LNCAP (cell line): ENCODE results near the gene PLSCR4.

ENCODE experiments used
- CTCF ChIP-seq: fragments of 450-650 bp; IDR thresholded peaks from 2 replicates; pipeline ENCODE4 v1.5.1; 2017; ENCODE audit warnings: mild to moderate bottlenecking

Gene PLSCR4

GRCh38 chr3:146274833-146275232 lies 23.9 kb upstream of the PLSCR4 start:
- no peak for TF ChIP-seq CTCF

GRCh38 chr3:146273721-146274407 lies 23.0 kb upstream of the PLSCR4 start:
- no peak for TF ChIP-seq CTCF

GRCh38 chr3:146271180-146271579 lies 20.3 kb upstream of the PLSCR4 start:
- no peak for TF ChIP-seq CTCF

GRCh38 chr3:146269271-146269670 lies 18.4 kb upstream of the PLSCR4 start:
- no peak for TF ChIP-seq CTCF

GRCh38 chr3:146268535-146269219 lies 17.8 kb upstream of the PLSCR4 start:
- no peak for TF ChIP-seq CTCF

DNA sequence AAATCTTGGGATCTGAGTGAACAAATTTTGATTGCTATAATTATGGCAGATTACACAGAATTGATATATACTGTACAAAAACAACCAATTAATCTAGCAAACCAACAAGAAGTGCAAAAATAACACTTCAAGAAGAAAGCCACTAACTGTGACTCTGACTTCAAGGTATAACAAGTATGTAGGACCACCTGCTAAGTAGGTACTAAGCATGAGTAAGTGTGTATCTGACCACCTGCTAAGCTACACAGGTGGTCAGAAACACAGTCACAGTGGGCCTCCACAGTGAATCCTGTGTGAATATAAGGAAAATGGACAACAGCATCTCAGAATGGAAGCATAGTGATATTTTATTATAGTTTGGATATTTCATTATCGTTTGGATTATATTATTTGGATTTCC lies 14.8 kb upstream of the PLSCR4 start:
- no peak for TF ChIP-seq CTCF

DNA sequence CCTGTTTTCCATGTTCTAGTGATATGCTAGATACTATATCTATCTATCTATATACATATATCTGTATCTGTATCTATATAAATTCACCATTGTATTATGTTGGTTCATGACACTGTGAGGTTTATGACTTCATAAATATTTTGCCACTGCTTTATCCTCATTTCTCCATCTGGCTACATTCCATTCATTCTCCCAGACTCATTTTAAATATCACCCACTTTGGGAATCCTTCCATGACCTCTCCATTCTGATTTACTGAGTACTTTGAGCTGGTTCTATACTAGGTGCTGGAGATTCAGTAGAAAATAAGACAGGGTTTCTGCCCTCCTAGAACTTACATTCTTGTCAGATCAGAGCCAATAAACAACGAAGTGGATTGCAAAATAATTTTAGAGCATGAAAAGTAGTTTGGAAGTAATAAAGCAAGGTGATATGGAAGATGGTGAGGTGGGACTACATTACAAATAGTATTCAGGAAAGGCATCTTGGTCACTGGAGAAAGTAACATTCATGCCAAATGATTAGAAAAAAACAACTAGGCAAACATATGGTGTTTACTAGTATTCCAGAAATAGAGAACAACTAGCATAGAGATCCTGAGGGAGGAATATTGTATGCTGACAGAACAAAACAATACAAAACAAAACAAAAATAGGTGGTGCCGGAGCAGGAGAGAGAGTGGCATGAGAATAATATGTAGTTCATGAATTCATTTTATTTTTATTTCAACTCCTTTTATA lies 11.6 kb upstream of the PLSCR4 start:
- no peak for TF ChIP-seq CTCF
